Endothelial cell of umbilical vein (primary cell): ENCODE data around the gene DDX51.

Experiments
- FOS ChIP-seq: IDR thresholded peaks from 2 replicates; pipeline ENCODE4 v1.6.1; 2011; ENCODE audit warnings: mild to moderate bottlenecking, low read length, moderate library complexity, borderline replicate concordance; ENCODE audit not compliant: insufficient read depth
- JUN ChIP-seq: IDR thresholded peaks from 2 replicates; pipeline ENCODE4 v1.6.1; 2011; ENCODE audit warnings: borderline replicate concordance, low read depth; ENCODE audit not compliant: insufficient read length, insufficient read depth
- POLR2A ChIP-seq: IDR thresholded peaks from 2 replicates; pipeline ENCODE4 v1.6.1; 2012; ENCODE audit warnings: low read depth, mild to moderate bottlenecking, control low read depth, low read length
- POLR2AphosphoS5 ChIP-seq: IDR thresholded peaks from 2 replicates; pipeline ENCODE4 v1.6.1; 2012; ENCODE audit warnings: low read depth, mild to moderate bottlenecking, control low read depth, low read length, moderate library complexity; ENCODE audit not compliant: insufficient read depth
- TF ChIP-seq, protein P1 (sequence below), 2 donors: IDR thresholded peaks; 1 replicate in 1 of 2; 2 replicates in 1 of 2; pipeline ENCODE4 v1.5.1; 2011; ENCODE audit warnings: low read length in 2 of 2, mild to moderate bottlenecking in 2 of 2, moderate library complexity in 2 of 2, control low read depth in 1 of 2, inconsistent platforms in 1 of 2, low read depth in 1 of 2; ENCODE audit not compliant: insufficient read depth in 1 of 2; ENCODE audit errors: extremely low read depth in 1 of 2
- TF ChIP-seq, protein P2 (sequence below): IDR thresholded peaks from 2 replicates; pipeline ENCODE4 v1.6.1; 2011; ENCODE audit not compliant: insufficient read depth, insufficient read length

DNA sequence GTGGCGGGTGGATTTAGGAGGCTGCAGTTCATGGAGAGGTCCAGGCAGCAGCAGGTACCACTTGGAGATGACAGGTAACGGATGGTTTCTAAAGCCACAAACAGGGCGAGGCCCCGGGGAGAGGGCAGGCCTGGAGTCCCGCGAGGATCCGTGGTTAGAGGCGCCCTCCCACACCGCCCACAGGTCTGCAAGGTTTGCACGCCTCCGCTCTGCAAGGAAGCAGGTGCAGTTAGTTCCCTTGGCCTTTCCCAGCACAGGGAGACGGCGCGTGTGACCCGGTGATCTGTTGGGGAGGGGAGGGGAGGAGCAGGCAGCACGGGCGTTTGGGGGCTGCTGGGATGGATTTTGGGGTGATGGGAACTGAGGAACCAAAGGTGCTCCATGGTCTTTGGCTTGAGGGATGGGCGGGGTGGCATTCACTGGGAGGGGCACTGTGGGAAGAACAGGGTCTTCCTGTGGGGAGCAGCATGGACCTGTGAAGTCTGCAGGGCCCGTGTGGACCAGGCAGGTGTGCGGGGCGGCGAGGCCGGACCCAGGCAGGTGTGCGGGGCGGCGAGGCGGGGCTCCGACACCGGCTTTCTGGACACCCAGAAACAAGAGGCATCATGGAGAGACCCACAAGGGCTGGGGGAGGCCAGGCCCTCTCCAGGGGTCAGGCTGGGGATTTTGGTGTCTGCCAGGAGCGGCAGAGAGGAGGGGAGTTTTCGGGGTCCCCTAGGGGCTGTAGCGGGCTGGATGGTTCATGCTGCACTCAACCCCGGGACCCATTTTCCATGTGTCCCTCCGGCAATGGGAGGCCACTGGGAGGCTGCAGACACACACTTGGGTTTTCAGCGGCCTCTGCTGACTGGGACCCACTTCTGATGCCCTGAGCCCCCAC, 29.3 kb upstream of the DDX51 start:
- TF ChIP-seq, protein P1, sequence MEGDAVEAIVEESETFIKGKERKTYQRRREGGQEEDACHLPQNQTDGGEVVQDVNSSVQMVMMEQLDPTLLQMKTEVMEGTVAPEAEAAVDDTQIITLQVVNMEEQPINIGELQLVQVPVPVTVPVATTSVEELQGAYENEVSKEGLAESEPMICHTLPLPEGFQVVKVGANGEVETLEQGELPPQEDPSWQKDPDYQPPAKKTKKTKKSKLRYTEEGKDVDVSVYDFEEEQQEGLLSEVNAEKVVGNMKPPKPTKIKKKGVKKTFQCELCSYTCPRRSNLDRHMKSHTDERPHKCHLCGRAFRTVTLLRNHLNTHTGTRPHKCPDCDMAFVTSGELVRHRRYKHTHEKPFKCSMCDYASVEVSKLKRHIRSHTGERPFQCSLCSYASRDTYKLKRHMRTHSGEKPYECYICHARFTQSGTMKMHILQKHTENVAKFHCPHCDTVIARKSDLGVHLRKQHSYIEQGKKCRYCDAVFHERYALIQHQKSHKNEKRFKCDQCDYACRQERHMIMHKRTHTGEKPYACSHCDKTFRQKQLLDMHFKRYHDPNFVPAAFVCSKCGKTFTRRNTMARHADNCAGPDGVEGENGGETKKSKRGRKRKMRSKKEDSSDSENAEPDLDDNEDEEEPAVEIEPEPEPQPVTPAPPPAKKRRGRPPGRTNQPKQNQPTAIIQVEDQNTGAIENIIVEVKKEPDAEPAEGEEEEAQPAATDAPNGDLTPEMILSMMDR (IDR thresholded peaks at IDR 0.05; ENCODE audit: extremely low read depth in 1 of 2, insufficient read depth in 1 of 2, low read depth in 1 of 2, low read length in 2 of 2): no peak
- no peak for TF ChIP-seq FOS
- TF ChIP-seq, protein P2, sequence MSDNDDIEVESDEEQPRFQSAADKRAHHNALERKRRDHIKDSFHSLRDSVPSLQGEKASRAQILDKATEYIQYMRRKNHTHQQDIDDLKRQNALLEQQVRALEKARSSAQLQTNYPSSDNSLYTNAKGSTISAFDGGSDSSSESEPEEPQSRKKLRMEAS: no peak
- no peak for TF ChIP-seq POLR2A
- TF ChIP-seq JUN: no peak
- no peak for TF ChIP-seq POLR2AphosphoS5
